Stimulated activated CD8-positive, alpha-beta memory T cell treated with anti-CD3 and anti-CD28 coated beads, Interleukin-2, amount 100 ng/mL, for 1 hour (primary cell): Measurements from ENCODE around the gene PDLIM1.

Experiments
- DNase-seq, 2 donors: peaks; one replicate each; pipeline ENCODE4 v3.0.0-alpha.2; 2020; ENCODE audit warnings: low read depth in 2 of 2

Gene PDLIM1

DNA sequence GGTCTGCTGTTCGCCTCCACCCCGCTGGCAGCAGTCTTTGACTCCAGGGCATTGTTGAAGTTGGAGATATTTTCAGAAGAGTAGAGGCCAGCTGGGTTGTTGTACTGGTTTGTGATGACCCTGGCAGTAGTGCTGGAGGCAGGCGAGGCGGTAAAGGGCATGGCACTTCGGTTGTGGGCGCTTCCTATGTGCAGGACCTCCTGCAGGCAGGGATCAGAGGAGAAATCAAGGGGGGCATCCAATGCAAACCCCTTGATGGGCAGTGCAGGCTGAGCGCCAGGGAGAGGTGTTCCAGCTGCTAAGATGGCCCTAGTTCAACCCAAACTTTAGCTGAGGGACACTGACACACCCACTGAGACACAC, 27.0 kb downstream of the PDLIM1 start:
- DNase-seq: no peak

DNA sequence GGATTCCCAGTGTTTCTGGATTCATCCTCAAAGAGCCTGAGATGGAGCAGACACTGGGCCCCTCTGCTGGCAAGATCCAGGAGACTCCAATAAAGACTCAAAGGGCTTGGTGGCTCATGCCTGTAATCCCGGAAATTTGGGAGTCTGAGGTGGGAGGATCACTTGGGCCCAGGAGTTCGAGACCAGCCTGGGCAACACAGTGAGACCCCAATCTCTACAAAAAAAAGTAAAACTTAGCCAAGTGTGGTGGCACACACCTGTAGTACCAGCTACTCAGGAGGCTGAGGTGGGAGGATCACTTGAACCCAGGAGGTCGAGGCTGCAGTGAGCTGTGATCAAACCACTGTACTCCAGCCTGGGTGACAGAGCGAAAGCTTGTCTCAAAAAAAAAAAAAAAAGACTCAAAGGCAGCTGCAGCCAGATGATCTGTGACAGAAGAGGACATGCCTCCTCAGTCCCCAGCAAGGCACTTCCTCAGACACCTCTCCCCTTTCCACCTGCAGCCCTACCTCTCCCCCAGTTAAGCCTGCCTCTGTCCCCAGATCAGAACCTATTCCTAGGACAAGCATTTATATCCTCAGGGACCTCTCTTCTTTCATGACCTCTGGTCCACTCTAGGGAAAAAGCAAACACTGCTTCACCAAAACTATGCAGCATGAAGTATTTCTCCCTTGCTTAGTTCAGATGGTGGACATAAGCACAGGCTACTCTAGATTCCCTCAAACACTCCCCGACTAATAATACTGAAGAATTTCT, 27.9 kb downstream of the PDLIM1 start:
- DNase-seq: no peak

DNA sequence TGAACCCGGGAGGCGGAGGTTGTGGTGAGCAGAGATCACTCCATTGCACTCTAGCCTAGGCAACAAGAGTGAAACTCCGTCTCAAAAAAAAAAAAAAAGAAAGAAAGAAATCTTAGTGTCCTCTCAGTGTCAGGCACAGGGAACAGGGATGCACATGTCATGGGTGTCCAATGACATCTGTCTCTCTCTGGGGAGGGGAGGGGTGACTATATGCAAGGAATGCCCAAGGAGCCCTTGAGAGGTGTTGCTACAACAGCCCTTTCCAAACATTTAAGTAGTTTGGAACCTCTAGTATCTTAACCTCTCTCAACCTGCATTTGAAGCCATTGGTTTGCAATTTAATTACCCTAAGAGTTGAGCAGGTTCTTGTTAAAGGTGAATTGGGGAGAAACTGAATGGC, 28.9 kb downstream of the PDLIM1 start:
- DNase-seq: no peak

DNA sequence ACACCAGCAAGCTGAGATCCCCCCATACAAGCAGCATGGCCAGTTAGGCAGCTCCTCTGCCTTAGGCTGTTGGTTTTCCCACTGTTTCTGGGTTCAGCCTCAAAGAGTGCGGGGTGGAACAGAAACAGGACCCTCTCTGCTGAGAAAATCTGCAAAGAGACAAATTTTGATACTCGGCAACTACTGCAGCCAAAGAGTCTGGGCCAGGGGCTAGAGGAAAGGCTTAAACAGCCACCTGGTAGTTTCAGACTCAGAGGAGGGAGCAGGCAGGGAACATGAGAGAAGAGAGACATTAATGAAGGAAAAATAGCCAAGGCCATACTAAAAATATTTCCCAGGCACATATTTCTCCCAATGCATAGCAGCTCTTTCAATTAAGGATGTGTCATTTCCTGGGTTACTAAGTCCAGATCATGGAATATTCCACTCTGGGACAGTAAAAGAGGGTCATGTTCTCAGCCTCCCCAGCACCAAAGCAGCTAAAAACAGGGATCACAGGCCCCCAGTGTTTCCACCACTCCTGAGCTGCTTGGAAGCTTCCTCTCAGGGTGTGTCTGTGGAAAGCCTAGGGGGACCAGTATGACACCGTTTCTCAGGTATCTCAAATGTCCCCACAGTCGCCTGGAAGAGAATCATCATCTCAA, 29.8 kb downstream of the PDLIM1 start:
- no peak for DNase-seq

DNA sequence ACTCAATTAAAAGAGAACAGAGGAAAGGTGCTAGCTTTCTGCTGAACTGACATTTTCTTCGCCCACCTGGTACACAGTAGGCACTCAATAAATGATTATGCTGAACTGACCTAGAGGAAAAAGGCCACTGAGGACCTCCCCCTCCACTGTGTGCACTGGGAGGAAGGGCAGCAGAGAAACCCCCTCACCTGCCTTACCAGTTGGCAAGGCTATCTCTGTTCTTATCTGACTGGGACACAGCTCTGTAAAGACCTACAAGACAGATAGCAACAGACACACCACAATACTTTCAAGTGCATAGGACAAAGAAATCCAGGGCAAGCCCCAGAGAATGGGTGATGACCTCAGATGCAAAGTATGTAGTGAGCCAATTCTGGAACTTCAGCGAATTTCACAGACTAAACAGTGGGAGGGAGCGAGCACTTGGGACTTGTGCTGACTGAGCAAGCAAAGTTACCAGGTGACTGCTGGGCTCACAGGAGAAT, 30.4 kb downstream of the PDLIM1 start:
- DNase-seq: no peak

DNA sequence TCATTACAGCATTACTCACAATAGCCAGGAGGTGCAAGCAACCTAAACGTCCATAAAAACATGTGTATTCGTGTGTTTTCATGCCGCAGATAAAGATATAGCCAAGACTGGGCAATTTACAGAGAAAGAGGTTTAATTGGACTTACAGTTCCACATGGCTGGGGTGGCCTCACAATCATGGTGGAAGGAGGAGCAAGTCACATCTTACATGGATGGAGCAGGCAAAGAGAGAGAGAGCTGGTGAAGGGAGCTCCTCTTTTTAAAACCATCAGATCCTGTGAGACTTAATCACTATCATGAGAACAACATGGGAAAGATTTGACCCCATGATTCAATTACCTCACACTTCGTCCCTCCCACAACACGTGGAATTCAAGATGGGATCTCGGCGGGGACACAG, 33.0 kb downstream of the PDLIM1 start:
- DNase-seq: no peak

DNA sequence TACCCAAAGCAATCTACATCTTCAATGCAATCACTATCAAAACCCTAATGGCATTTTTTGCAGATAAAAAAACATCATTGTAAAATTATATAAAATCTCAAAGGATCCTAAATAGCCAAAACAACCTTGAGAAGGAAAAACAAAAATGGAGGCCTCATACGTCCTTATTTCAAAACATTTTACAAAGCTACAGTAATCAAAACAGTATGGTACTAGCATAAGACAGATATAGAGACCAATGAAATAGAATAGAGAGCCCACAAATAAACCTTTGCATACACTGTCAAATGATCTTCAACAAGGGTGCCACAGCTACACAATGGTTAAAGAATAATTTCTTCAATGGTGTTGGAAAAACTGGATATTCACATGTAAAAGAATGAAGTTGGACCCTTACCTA, 34.5 kb downstream of the PDLIM1 start:
- no peak for DNase-seq

DNA sequence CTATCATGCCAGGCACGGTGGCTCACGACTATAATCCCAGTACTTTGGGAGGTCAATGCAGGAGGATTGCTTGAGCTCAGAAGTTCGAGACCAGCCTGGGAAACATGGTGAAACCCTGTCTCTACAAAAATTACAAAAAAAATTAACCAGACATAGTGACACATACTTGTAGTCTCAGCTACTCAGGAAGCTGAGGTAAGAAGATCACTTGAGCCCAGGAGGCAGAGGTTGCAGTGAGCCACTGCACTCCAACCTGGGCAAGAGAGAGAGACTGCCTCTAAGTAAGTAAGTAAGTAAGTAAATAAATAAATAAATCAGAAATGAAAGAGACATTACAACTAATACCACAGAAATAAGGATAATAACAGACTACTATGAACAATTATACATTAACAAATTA, 36.2 kb downstream of the PDLIM1 start:
- no peak for DNase-seq

DNA sequence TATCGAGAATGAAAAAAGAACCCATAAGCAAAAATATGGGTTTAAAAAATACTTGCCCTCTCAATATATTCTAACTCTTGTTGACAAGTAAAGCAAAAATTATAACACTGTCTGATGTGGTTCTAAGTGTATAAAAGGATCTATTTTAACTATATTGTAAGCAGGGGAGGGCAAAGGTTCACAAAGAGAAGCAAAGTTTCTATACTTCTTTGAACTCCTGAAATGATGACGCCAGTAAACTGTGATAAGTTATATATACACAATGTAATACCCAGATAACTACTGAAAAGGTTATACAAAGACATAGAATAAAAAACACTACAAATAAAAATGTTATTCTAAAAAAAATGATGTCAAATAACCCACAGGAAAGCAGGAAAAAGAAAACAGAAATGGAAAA, 37.1 kb downstream of the PDLIM1 start:
- no peak for DNase-seq

DNA sequence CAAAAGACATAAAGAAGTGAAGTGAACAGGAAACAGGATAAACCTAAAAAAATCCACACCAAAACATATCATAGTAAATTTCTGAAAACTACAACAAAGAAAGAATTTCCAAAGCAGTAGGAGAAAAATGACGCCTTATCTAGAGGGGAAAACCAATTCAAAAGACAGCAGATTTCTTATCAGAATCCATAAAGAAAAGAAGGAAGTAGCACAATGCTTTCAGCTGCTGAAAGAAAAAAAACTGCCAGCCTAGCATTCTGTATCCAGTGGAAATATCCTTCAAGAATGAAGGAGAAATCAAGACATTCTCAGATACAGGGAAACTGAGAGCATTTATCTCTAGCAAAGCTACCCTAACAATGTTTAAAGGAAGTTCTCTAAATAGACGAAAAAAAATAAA, 37.8 kb downstream of the PDLIM1 start:
- DNase-seq: no peak

DNA sequence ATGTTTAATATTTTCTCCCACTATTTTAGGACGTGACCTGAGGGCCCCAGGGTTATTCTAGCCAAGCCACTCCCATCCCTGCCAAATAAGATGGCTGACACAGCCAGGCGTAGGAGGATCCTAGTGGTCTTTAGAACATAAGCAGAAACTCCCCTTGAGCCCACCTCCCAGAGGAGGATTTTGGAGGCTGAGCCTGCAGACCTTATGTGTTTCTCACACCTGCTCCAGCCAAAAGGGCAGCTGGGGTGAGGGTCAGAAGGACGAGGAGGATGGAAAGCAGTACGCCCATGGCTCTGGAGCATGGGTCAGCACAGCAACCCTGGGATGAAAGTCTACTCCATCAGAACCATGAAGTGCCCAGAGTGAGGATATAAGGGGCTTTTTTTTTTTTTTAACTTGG, 39.9 kb downstream of the PDLIM1 start:
- DNase-seq: no peak

DNA sequence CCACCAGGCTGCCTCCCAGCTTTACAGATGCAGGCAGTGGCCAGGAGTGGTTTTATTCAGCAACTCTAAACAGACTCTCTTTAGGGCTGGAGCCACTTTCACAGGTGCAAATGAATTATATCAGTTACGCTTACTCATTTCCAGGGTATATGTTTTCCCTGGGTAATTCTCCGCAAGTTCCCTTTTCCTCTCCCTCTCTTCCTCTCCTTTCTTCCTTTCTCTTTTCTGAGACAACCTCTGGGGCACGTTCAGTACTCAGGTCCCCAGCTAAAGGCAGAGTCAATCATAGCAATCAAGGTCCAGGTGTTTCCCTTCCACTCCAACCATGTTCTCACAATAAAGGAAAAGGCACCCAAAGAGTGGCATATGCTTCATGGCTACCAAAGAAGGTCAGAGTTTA, 41.3 kb downstream of the PDLIM1 start:
- DNase-seq: no peak

DNA sequence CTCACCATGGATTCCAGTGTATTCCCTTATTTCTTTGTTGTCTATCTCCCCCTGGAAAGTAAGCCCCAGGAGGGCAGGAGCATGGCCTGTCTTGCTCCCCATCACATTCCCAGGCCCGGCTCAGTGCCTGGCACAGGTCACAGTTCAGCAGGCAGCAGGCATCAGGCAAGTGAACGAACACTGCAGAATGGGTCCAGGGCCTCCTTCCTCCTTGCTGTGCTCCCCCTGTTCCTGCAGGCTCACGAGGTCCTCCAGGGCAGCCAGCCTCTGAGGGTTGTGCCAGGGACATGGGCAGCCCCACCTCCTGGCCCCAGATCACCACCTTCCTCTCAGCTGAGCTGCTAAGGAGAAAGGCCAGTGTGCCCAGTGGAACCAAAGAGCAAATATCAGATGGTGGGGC, 41.8 kb downstream of the PDLIM1 start:
- DNase-seq: no peak

DNA sequence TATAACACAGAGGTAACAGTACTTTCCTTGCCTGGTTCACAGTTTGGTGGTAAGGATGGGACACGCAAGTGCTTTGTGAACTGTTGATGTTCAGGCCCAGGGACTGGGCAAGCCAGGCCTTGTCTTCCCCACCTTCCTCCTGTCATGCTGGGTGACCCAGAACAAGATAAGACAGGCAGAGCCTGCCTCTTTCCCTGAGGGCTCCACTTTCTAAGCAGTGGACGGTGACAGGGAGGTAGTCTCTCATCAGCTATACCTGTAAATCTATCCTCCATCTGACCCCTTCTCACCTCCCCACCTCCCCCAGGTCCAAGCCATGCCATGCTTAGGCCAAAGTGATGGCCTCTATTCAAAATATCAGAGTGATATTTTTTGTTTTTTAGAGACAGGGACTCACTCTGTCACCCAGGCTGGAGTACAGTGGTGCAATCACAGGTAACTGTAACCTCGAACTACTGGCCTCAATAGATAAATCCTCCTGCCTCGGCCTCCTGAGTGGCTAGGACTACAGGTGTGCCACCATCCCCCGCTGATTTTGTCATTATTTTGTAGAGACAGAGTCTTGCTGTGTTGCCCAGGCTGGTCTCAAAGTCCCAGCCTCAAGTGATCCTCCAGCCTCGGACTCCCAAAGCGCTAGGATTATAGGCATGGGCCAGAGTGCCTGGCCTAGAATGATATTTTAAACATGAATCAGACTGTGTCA, 42.8 kb downstream of the PDLIM1 start:
- no peak for DNase-seq

DNA sequence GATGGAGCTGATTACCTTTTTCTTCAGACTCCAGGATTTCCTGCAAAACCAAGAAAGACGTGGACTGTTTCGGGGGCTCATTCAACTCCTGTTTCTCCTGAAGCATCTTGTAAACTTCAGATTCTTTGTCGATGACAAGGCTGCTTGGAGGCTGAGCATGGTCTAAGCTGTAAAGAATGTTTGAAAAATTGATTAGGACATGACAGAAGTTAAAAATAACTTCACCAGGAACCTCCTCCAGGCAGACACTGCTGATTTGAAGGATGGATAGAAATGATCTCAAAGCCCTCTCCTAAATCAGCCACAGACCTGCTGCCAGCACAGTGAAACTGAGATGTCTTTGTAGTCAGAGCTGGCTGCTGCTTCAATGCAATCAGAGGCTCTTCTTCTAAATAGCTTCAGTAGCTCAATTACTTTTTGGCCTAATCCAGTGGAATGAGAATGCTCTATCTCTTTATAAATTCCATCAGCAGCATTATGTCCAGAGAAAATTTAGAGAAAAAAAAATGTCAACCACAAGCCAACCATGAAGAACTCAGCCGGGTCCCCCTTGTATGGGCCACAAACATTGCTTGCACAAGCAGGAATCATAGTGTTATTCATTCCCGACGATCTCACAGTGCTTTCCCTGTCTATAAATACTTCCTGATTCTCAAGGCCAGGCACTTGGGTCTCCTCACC, 43.5 kb downstream of the PDLIM1 start:
- no peak for DNase-seq

DNA sequence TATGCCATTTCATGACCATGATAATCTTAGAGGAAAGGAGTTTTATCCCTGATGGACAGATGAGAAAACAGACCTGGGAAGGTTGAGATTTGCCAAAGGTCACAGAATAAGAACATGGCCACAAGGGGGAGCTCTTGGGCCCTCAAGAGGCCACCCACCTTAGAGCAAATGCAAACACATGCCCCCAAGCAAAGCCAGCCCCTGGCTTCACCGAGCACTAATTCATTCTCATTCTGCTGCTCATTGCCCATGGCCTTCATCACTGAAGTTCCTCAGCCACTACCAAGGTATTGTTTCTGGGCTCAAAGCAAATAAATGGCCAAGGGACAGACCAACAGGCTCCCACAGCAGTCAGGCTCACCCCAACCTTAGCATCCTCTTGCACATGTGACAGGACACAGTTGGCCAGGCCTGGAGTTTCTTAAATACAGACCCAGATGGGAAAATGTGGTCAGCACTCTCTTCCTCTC, 44.2 kb downstream of the PDLIM1 start:
- peak; percentile 12 to 25 for DNase-seq

DNA sequence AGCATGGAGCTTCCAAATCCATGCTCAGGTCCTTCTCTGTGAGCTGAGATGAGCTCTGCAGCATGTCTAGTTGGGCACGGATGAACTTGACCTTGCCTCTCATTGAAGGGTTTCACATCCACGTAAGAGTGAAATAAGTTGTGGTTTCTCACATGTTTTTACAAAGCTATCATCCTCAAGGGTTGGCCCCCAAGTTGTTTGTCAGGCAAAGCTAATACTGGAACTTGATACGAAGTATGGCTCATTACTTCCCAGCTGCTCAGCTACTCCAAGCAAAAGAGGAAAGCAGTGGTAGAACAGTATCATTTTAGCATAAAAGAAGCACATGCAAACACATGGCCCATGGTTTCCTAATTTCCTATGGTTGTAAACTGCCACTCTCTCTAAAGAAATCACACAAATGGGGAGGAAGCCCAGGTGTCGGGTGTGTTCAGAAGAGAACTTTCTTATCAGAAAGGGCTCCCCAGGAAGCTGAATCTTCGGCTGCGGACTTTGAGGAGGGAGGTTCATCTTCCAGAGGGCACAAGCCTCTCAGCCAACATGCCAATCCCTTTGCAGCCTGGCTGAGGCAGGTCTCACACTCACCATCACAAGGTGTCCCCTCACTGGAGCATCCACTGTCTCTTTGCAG, 45.3 kb downstream of the PDLIM1 start:
- no peak for DNase-seq

DNA sequence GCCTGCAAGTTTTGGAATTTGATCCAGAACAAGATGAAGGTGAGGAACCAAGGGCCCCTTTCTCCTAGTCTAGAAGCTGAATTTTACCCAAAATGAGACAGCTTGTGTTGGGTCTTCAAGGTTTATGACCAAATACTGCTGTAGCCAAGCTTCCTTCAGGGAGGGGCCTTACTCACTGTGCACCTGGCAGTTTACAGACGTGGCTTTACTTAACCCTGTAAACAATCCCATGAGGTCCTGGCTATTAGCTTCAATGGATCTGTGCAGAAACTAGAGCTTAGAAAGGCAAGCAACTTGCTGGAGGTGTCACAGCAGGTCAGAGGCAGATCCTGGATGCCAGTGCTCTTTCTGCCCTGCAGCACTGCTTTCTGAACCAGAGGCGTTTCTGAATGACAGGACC, 46.7 kb downstream of the PDLIM1 start:
- DNase-seq: no peak

DNA sequence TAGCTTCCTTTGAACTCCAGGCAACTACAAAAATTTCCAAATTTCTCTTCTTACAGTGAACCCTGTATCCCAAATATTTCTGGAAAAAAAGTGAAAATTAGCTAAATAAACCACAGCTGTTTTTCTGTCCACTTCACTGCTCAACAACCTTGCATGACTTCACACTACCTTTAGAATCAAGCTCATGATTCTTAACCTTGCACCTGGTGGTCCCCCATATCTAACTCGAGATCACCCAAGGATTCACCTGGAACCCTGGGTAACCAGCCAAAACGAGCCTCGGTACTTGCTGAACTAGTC, 47.5 kb downstream of the PDLIM1 start:
- DNase-seq: no peak

DNA sequence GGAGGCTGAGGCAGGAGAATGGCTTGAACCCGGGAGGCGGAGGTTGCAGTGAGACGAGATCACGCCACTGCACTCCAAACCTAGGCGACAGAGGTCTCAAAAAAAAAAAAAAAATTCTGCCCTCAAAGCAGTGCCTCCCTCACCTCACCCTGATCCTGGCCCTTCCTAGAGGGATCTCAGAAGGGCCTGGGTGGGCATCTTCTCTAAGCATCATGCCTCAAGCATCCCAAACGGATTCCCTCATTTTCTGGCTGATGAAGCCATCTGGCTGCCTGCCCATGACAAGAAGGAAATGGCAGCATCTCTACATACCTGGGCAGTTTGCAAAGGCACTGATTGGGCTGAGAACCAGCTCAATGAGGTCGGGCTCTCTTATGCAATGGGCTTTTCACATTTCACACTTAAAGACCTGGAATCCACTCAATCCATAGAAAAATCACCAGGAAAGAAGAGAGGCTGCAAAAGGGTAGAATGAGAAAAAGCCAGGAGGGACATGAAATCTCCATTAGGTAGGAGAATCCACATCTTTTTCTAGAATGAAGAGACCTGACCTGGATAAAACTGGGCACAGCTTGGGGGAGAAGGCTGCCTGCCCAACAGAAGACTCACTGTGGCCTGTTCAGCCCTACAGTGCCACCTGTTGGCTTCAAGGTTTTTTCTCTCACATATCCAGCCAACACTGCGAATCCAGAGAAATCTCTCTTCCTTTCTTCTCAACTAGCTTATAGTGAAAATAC, 48.1 kb downstream of the PDLIM1 start:
- no peak for DNase-seq

DNA sequence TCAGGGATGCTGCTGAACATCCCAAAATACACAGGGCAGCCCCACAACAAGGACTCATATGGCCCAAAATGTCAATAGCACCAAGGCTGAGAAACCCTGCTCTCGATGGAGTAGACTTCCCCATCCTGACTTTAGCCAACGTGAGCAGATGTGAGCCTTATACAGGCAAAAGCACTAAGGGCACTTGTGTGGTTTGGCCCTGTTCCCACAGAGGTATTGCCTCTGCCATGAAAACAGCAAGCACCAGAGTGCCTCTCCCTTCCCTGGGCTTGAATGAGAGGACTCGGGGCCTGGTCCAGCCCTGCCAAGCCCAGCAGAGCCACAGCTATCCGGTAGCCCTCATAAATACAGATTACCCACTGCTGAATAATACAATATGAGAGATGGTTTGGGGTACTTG, 49.3 kb downstream of the PDLIM1 start:
- DNase-seq: no peak
